Colonic mucosa (tissue), 4 donors: ENCODE data around the gene ABCC5. TPM values are rescaled to one million over a fixed set of nuclear protein-coding genes. Genes with fewer than 3 reads are reported as not detected.

Source experiments
- DNase-seq: peaks from one replicate; pipeline ENCODE4 v3.0.0-alpha.2; 2020
- H3K27ac ChIP-seq: fragments of 200-600 bp; one replicate; pipeline ENCODE4 v1.8.0; 2021
- H3K27me3 ChIP-seq: fragments of 200-600 bp; one replicate; pipeline ENCODE4 v1.8.0; 2021
- H3K36me3 ChIP-seq: fragments of 200-600 bp; one replicate; pipeline ENCODE4 v1.8.0; 2021
- H3K4me1 ChIP-seq: fragments of 200-600 bp; one replicate; pipeline ENCODE4 v1.8.0; 2021; ENCODE audit warnings: mild to moderate bottlenecking
- H3K4me3 ChIP-seq: fragments of 200-600 bp; one replicate; pipeline ENCODE4 v1.8.0; 2021
- H3K9ac ChIP-seq, 2 donors: one replicate each; pipeline ENCODE4 v1.7.0; 2013; ENCODE audit warnings: control low read depth in 2 of 2, low read depth in 2 of 2, low read length in 2 of 2
- H3K9me3 ChIP-seq: fragments of 200-600 bp; one replicate; pipeline ENCODE4 v1.8.0; 2021
- CTCF ChIP-seq: fragments of 200-600 bp; IDR thresholded peaks from one replicate; pipeline ENCODE4 v1.8.0; 2022; ENCODE audit warnings: antibody characterized with exemption, mild to moderate bottlenecking
- intact Hi-C: fragments of 100-400 bp; cut with DNase I; formaldehyde crosslinking; loops from one replicate; pipeline ENCODE4 v1.14.1; 2022
- total RNA-seq, 2 donors: library from RNA; stranded (reverse); fragmentation: NEBNext Ultra II Directional in 1 of 2; extraction: Animal tissue kit (Norgen Biotek cat#: 25700) in 1 of 2; gene quantifications; one replicate each; pipeline ENCODE4 v1.2.1, GENCODE V29; 2021
- donor health status: healthy.
- donor health status: DM: no; HTN: no; CAD: no.
- donor health status: DM: no; HTN: no; CAD: no.

Gene ABCC5
- total RNA-seq, 2 donors from 2014 or later, result 15.1 to 16.6 TPM

- H3K27me3 ChIP-seq, result no peaks in the 10 kb centered on the region
- no peak overlapping the region for H3K27ac ChIP-seq
- H3K9me3 ChIP-seq, result no peaks in the 10 kb centered on the region
- H3K36me3 ChIP-seq, result no peaks in the 10 kb centered on the region
- no peak overlapping the region for H3K4me3 ChIP-seq
- no peak overlapping the region for H3K9ac ChIP-seq
- intact Hi-C loops, result no loop called here
- no peak for DNase-seq
- no peaks in the 10 kb centered on the region for H3K4me1 ChIP-seq
- TF ChIP-seq CTCF, result no peak
Measured at GRCh38 chr3:183920416-183920815, 97.3 kb downstream of the ABCC5 start.

- no peak overlapping the region for H3K9ac ChIP-seq
- no peak overlapping the region for H3K27ac ChIP-seq
- intact Hi-C loops, result no loop called here
Measured at GRCh38 chr3:183918178-183918577, 99.5 kb downstream of the ABCC5 start.

GRCh38 chr3:183917776-183918175, 99.9 kb downstream of the ABCC5 start:
- H3K36me3 ChIP-seq, result no peaks in the 10 kb centered on the region
- no peak overlapping the region for H3K9ac ChIP-seq
- H3K27me3 ChIP-seq, result no peaks in the 10 kb centered on the region
- no peak overlapping the region for H3K4me3 ChIP-seq
- no peak overlapping the region for H3K27ac ChIP-seq
- H3K4me1 ChIP-seq, result no peaks in the 10 kb centered on the region
- no peak for DNase-seq
- no peaks in the 10 kb centered on the region for H3K9me3 ChIP-seq
- intact Hi-C loops, result no loop called here
- TF ChIP-seq CTCF, result no peak

More at GRCh38 chr3:183918178-183918577, 99.5 kb downstream of the ABCC5 start:
- Histone ChIP-seq H3K36me3 (no peaks in the 10 kb centered on the region), H3K4me3 (no peak overlapping the region), H3K9me3 (no peaks in the 10 kb centered on the region), H3K27me3 (no peaks in the 10 kb centered on the region), H3K4me1 (no peaks in the 10 kb centered on the region)
- no peak for TF ChIP-seq CTCF
- no peak for DNase-seq

GRCh38 chr3:183914856-183915255, 102.8 kb downstream of the ABCC5 start:
- Histone ChIP-seq H3K9me3 (no peaks in the 10 kb centered on the region), H3K27ac (no peak overlapping the region), H3K4me1 (no peaks in the 10 kb centered on the region), H3K4me3 (no peak overlapping the region), H3K36me3 (no peaks in the 10 kb centered on the region), H3K9ac (no peak overlapping the region), H3K27me3 (no peaks in the 10 kb centered on the region)
- intact Hi-C loops, result no loop called here
- no peak for TF ChIP-seq CTCF
- no peak for DNase-seq

DNA sequence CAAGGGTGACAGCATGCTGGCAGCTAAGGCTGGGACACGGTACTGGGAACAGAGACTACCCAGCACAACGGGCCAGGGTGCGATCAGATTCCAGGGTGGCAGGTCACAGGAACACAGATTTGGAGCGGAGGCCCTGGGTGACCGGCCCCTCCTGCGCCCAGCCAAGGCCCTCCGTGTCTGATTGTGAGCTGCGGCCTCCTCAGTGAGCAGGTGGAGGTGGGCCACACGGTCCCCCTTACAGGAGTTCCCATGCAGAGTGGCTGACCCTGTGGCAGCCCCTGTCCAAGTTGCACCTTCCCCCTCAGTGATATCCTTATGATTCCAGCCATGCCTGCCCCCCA, 104.1 kb downstream of the ABCC5 start:
- intact Hi-C loops, result no loop called here
- no peak for TF ChIP-seq CTCF
- Histone ChIP-seq H3K27me3 (no peaks in the 10 kb centered on the region), H3K9ac (no peak overlapping the region), H3K4me1 (no peaks in the 10 kb centered on the region), H3K27ac (no peak overlapping the region), H3K36me3 (no peaks in the 10 kb centered on the region), H3K9me3 (no peaks in the 10 kb centered on the region), H3K4me3 (no peak overlapping the region)
- no peak for DNase-seq
